Measurements from ENCODE around the gene PTCHD1. TPM values are rescaled to one million over a fixed set of nuclear protein-coding genes. Genes with fewer than 3 reads are reported as not detected.

The PTCHD1 gene
- total RNA-seq, 4 donors from 2014 or later = 0.05 to 0.51 (median 0.11) TPM

- intact Hi-C loops (cut with DNase I; ENCODE audit: low total_unique reads) = no loop called here
- no peak overlapping the region for H3K4me3 ChIP-seq
These were observed 46.7 kb downstream of the PTCHD1 start for GRCh38 chrX:23381099-23382087.

GRCh38 chrX:23382572-23382971, 47.9 kb downstream of the PTCHD1 start:
- intact Hi-C loops (cut with DNase I; ENCODE audit: low total_unique reads) (no loop called here), in situ Hi-C loops (cut with MboI; ENCODE audit: low sequenced_read_pairs in 4 of 4) (no loop called here)
- no peak for ATAC-seq
- TF ChIP-seq CTCF (IDR thresholded peaks at IDR 0.05 in 4 of 5, conservative IDR thresholded peaks at IDR 0.05 in 1 of 5) (no peak), POLR2A (IDR thresholded peaks at IDR 0.05) (no peak)
- Histone ChIP-seq H3K4me3 (no peak overlapping the region), H3K27ac (no peak overlapping the region), H3K9me3 (no peaks in the 10 kb centered on the region), H3K27me3 (no peaks in the 10 kb centered on the region), H3K36me3 (no peaks in the 10 kb centered on the region), H3K4me1 (no peaks in the 10 kb centered on the region)
- no peak for DNase-seq

More at GRCh38 chrX:23381099-23382087, 46.7 kb downstream of the PTCHD1 start:
- in situ Hi-C loops (cut with MboI; ENCODE audit: low sequenced_read_pairs in 4 of 4) = no loop called here
- Histone ChIP-seq H3K27ac (no peak overlapping the region), H3K27me3 (no peaks in the 10 kb centered on the region), H3K9me3 (no peaks in the 10 kb centered on the region), H3K4me1 (no peaks in the 10 kb centered on the region), H3K36me3 (no peaks in the 10 kb centered on the region)
- DNase-seq (no peak), ATAC-seq (no peak)
- TF ChIP-seq CTCF (IDR thresholded peaks at IDR 0.05 in 4 of 5, conservative IDR thresholded peaks at IDR 0.05 in 1 of 5) (no peak), POLR2A (IDR thresholded peaks at IDR 0.05) (no peak)

- no peak for ATAC-seq
- no peaks in the 10 kb centered on the region for H3K4me1 ChIP-seq
- no peak for DNase-seq
- in situ Hi-C loops (cut with MboI; ENCODE audit: low sequenced_read_pairs in 4 of 4) (no loop called here), intact Hi-C loops (cut with DNase I; ENCODE audit: low total_unique reads) (no loop called here)
- H3K36me3 ChIP-seq = no peaks in the 10 kb centered on the region
- H3K9me3 ChIP-seq = no peaks in the 10 kb centered on the region
- no peak overlapping the region for H3K4me3 ChIP-seq
- no peaks in the 10 kb centered on the region for H3K27me3 ChIP-seq
- H3K27ac ChIP-seq = no peak overlapping the region
- TF ChIP-seq POLR2A (IDR thresholded peaks at IDR 0.05) = no peak
- TF ChIP-seq CTCF (IDR thresholded peaks at IDR 0.05 in 4 of 5, conservative IDR thresholded peaks at IDR 0.05 in 1 of 5) = no peak
These were observed 48.8 kb downstream of the PTCHD1 start for GRCh38 chrX:23383411-23383810.

GRCh38 chrX:23385242-23385641, 50.6 kb downstream of the PTCHD1 start:
- in situ Hi-C loops (cut with MboI; ENCODE audit: low sequenced_read_pairs in 4 of 4) = no loop called here
- Histone ChIP-seq H3K36me3 (no peaks in the 10 kb centered on the region), H3K9me3 (no peaks in the 10 kb centered on the region), H3K27ac (no peak overlapping the region), H3K27me3 (no peaks in the 10 kb centered on the region), H3K4me3 (no peak overlapping the region), H3K4me1 (peaks cover 0 to under 1% of the 10 kb centered on the region in 2 donors)
- DNase-seq (no peak), ATAC-seq (no peak)
- no peak for TF ChIP-seq POLR2A (IDR thresholded peaks at IDR 0.05)
- no peak for TF ChIP-seq CTCF (IDR thresholded peaks at IDR 0.05 in 4 of 5, conservative IDR thresholded peaks at IDR 0.05 in 1 of 5)
- intact Hi-C loops (cut with DNase I; ENCODE audit: low total_unique reads) = no loop called here
